Gastroesophageal sphincter (tissue), 4 donors: ENCODE data around the gene CRP. TPM values are rescaled to one million over a fixed set of nuclear protein-coding genes. Genes with fewer than 3 reads are reported as not detected.
"Not testable (repeated sequence)": the region's sequence is repeated elsewhere in the genome, so short reads cannot be mapped to it uniquely, and the experiment has no call there.

Experiments used
- ATAC-seq: fragments of 150-250 bp; one replicate; pipeline ENCODE4 v1.9.1; 2016; ENCODE audit warnings: mild to moderate bottlenecking, moderate library complexity
- H3K27ac ChIP-seq, 4 donors: fragments of 200-600 bp; sonication (generic) in 3 of 4; 1 replicate in 3 of 4; 2 replicates in 1 of 4; pipeline ENCODE4 v1.5.1; 2016 to 2019
- H3K27me3 ChIP-seq: fragments of 200-600 bp; sonication (generic); one replicate; pipeline ENCODE4 v1.5.1; 2019
- H3K36me3 ChIP-seq, 2 donors: fragments of 200-600 bp; sonication (generic); one replicate each; pipeline ENCODE4 v1.5.1; 2019; ENCODE audit warnings: control low read depth in 1 of 2
- H3K4me1 ChIP-seq, 3 donors: fragments of 200-600 bp; sonication (generic); 1 replicate in 2 of 3; 2 replicates in 1 of 3; pipeline ENCODE4 v1.5.1; 2016 to 2019; ENCODE audit warnings: control low read depth in 2 of 3
- H3K4me3 ChIP-seq, 2 donors: fragments of 200-600 bp; sonication (generic); one replicate each; pipeline ENCODE4 v1.5.1; 2019; ENCODE audit warnings: mild to moderate bottlenecking in 1 of 2, moderate library complexity in 1 of 2
- H3K9me3 ChIP-seq, 3 donors: fragments of 200-600 bp; sonication (generic); one replicate each; pipeline ENCODE4 v1.5.1; 2017 to 2019; ENCODE audit warnings: control low read depth in 2 of 3
- EP300 ChIP-seq: sonication (generic); formaldehyde crosslinking; IDR thresholded peaks from one replicate; pipeline ENCODE4 v1.6.1; 2017; ENCODE audit warnings: antibody characterized with exemption, mild to moderate bottlenecking
- POLR2A ChIP-seq, 2 donors: fragments of 450-650 bp; IDR thresholded peaks; one replicate each; pipeline ENCODE4 v1.6.1; 2017; ENCODE audit warnings: antibody characterized with exemption in 2 of 2, mild to moderate bottlenecking in 2 of 2, moderate library complexity in 1 of 2
- POLR2AphosphoS5 ChIP-seq: sonication (generic); formaldehyde crosslinking; IDR thresholded peaks from one replicate; pipeline ENCODE4 v1.6.1; 2017; ENCODE audit warnings: antibody characterized with exemption
- WGBS, 2 donors: methylation state at CpG; one replicate each; pipeline ENCODE4 v1.1.5; 2018; ENCODE audit warnings: low coverage in 1 of 2; 5-methylcytosine and 5-hydroxymethylcytosine counted together
- total RNA-seq, 4 donors: library from RNA; depleted of rRNA; stranded (reverse); fragments of >200 nt; gene quantifications; one replicate each; pipeline ENCODE4 v1.1.0, GENCODE V29; 2016
- TF ChIP-seq, protein P1 (sequence below), 4 experiments: fragments of 200-600 bp in 2 of 4; fragments of 450-650 bp in 2 of 4; sonication (generic) in 1 of 4; IDR thresholded peaks; one replicate each; pipeline ENCODE4 v1.5.1; 2017 to 2019; ENCODE audit warnings: antibody characterized with exemption in 4 of 4, mild to moderate bottlenecking in 2 of 4, moderate library complexity in 2 of 4

The CRP gene
- total RNA-seq, 4 donors from 2014 or later, result 0.27 TPM; not detected in 3

DNA sequence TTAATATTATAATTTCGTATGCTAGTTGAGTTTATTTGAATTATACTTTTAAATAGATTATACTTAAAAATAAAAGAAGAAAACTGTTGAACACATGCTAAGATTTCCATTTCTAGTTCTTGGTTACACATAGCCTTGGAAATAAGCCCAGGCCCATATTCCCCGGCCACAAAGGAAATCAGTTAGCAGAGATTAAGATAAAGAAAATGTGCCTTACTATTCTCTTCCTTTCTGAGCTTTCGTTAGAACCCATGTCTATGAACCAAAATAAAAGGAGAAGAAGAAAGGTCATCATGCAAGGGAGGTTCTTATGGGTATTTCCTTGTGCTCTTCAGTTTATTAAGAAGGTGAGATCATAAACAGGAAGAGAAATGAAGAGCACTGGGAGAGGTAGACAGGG, 32.3 kb upstream of the CRP start:
- Histone ChIP-seq H3K4me3 (no peak overlapping the region), H3K9me3 (peaks cover 0 to 13% (median 0%) of the 10 kb centered on the region in 3 donors), H3K36me3 (no peaks in the 10 kb centered on the region), H3K27ac (no peak overlapping the region), H3K4me1 (no peaks in the 10 kb centered on the region), H3K27me3 (no peaks in the 10 kb centered on the region)
- WGBS, 2 donors, result 38 to 58% methylated on average over 3 of the region's 3 CpGs
- TF ChIP-seq, protein P1, sequence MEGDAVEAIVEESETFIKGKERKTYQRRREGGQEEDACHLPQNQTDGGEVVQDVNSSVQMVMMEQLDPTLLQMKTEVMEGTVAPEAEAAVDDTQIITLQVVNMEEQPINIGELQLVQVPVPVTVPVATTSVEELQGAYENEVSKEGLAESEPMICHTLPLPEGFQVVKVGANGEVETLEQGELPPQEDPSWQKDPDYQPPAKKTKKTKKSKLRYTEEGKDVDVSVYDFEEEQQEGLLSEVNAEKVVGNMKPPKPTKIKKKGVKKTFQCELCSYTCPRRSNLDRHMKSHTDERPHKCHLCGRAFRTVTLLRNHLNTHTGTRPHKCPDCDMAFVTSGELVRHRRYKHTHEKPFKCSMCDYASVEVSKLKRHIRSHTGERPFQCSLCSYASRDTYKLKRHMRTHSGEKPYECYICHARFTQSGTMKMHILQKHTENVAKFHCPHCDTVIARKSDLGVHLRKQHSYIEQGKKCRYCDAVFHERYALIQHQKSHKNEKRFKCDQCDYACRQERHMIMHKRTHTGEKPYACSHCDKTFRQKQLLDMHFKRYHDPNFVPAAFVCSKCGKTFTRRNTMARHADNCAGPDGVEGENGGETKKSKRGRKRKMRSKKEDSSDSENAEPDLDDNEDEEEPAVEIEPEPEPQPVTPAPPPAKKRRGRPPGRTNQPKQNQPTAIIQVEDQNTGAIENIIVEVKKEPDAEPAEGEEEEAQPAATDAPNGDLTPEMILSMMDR (IDR thresholded peaks at IDR 0.05), result no peak
- TF ChIP-seq EP300 (no peak), POLR2A (IDR thresholded peaks at IDR 0.05) (no peak), POLR2AphosphoS5 (no peak)
- ATAC-seq, result no peak

DNA sequence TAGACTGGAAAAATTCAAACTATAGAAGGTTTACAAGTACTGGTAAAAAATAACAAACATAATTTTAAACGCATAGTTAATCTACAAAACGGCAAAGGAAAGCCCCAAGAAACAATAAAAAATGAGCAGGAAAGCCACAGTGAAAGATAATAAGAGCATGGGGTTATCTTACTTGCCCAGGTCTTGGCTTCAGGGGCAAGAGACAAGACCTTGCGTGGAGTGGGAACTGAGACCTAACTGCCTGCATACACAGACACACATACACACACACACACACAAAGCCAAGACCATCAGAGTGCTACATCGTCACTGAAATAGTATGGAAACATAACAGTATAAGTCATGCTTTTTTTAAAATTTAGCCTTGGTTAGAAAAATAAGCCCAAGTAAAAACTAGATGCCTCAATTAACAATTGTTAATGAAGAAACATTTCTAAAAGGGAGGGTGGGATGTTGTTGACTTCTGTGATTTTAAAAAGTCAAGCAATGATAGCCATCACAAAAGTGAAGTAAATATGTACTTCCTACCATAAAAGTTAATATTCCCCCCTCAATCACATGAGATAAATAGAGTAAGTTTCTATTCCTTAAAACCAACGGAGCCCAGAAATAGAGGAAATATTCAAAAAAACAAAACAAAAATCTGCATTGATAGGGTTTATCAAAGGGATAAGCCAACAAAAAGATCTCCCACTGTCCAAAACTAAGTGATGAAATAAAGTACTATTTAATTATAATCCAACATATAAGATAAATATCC, 29.4 kb upstream of the CRP start:
- Histone ChIP-seq H3K9me3 (peaks cover 0 to 15% (median 0%) of the 10 kb centered on the region in 3 donors), H3K4me3 (no peak overlapping the region), H3K36me3 (no peaks in the 10 kb centered on the region), H3K4me1 (no peaks in the 10 kb centered on the region), H3K27ac (no peak overlapping the region), H3K27me3 (no peaks in the 10 kb centered on the region)
- TF ChIP-seq EP300, result no peak
- no peak for ATAC-seq
- 63% methylated on average over 4 to 5 of the region's 5 CpGs for WGBS, 2 donors

DNA sequence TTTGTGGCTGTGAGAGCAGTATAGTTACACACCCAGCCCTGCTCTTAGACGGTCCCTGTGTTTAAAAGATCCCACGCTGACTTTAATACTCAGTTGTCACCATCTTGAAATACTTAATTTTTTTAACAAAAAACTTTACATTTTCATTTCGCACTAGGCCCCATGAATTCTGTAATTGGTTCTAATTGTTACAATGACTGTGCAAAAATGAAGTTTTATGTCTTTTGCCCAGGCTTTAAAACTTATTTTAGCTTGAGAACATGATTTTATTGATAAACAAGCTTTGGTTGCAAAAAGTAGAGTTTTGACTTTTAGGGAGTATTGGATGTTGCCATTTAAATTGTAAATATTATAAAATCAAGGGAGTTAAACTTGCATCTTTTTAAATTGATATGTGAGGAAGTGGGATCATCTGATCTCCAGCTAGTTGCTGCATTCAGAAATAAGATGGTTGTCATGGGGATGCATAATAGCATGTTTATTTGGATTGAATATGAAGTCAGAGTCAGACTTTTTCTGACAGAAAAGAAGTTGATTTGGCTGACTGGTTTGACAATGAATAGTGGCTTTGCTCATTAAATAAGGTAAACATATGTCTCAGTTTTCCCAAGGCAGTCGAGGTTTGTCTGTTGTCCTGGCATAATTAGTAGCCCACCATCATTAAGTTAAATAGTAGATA, 23.0 kb upstream of the CRP start:
- 64 to 75% methylated on average over 4 of the region's 4 CpGs for WGBS, 2 donors
- Histone ChIP-seq H3K27me3 (no peaks in the 10 kb centered on the region), H3K27ac (no peak overlapping the region), H3K9me3 (peaks cover 0 to 9% (median 0%) of the 10 kb centered on the region in 3 donors), H3K4me3 (no peak overlapping the region), H3K4me1 (no peaks in the 10 kb centered on the region), H3K36me3 (no peaks in the 10 kb centered on the region)
- TF ChIP-seq POLR2AphosphoS5, result no peak
- no peak for ATAC-seq

DNA sequence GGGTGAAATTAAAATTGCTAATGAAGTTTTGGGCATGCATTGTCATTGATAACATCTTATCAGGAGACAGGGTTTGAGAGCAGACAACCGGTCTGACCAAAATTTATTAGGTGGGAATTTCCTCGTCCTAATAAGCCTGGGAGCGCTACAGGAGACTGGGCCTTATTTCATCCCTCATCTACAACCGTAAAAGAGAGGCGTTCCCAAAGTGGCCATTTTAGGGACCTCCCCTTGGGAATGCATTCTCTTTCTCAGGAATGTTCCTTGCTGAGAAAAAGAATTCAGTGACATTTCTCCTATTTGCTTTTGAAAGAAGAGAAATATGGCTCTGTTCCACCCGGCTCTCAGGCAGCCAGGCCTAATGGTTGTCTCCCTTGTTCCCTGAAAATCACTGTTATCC, 8.8 kb upstream of the CRP start:
- WGBS, 2 donors, result 80 to 86% methylated on average over 6 of the region's 6 CpGs
- H3K27ac ChIP-seq, H3K4me3 ChIP-seq, H3K4me1 ChIP-seq, H3K27me3 ChIP-seq, ATAC-seq, H3K36me3 ChIP-seq: not testable (repeated sequence)
- H3K9me3 ChIP-seq, result peaks cover 0 to 29% (median 0%) of the 10 kb centered on the region in 3 donors

DNA sequence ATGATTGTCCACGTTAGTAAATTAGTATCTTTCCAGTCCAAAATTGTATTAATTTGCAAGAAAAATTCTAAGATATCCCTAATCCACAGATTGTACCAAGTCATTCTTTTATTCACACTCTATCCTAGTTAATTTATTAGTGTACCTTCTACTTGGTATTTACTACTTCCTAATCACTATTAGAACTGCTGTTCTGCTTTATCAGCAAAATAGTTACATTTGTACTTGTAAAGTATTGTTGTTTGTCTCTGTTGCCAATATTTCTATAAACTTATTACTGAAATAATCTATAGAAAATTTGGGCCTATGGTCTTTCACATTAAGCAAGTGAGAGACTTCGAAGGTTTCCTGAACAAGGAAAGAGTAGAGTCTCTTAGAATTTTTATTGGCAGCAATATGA, 5.6 kb upstream of the CRP start:
- Histone ChIP-seq H3K4me1 (no peaks in the 10 kb centered on the region), H3K36me3 (no peaks in the 10 kb centered on the region), H3K27ac (no peak overlapping the region), H3K9me3 (peaks cover 0 to 32% (median 0%) of the 10 kb centered on the region in 3 donors), H3K27me3 (peaks cover 9% of the 10 kb centered on the region), H3K4me3 (no peak overlapping the region)
- WGBS, 2 donors, result 63 to 67% methylated on average over 2 of the region's 2 CpGs
- TF ChIP-seq, protein P1 (IDR thresholded peaks at IDR 0.05), result no peak
- TF ChIP-seq POLR2A (IDR thresholded peaks at IDR 0.05) (no peak), EP300 (no peak)
- no peak for ATAC-seq

DNA sequence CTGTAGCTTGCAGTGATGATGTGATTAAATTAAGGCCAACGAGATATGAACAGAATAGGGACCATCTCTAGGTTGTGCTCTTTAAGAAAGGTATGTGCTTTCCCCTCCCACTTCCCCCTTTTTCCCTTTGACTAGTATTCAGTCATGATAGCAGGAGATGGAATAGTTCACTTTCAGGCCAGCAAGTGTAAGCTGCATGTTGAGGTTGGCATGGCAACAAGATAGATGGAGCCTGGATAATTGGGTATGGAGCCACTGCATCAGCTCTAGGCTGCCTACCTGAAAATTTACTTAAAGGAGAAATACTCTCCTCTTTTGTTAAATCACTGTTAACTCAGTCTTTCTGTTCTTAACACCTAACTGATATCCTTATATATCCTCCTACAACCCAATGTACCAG, 1.5 kb upstream of the CRP start:
- H3K27me3 ChIP-seq, result peaks cover 9% of the 10 kb centered on the region
- no peaks in the 10 kb centered on the region for H3K36me3 ChIP-seq
- 33% methylated on average over 1 of the region's 1 CpG; no CpG with 5 or more reads in 1 of the 2 donors for WGBS, 2 donors
- TF ChIP-seq EP300, result no peak
- TF ChIP-seq POLR2AphosphoS5, result no peak
- TF ChIP-seq, protein P1 (IDR thresholded peaks at IDR 0.05), result no peak
- TF ChIP-seq POLR2A (IDR thresholded peaks at IDR 0.05), result no peak
- H3K9me3 ChIP-seq, result peaks cover 0 to 9% (median 0%) of the 10 kb centered on the region in 3 donors
- no peak overlapping the region for H3K4me3 ChIP-seq
- no peaks in the 10 kb centered on the region for H3K4me1 ChIP-seq
- H3K27ac ChIP-seq, result no peak overlapping the region
- ATAC-seq, result no peak
